Stimulated activated CD8-positive, alpha-beta memory T cell treated with anti-CD3 and anti-CD28 coated beads, Interleukin-15, amount 100 ng/mL, for 24 hours (primary cell): ENCODE data around the gene MFSD12.
"Not testable (repeated sequence)": the region's sequence is repeated elsewhere in the genome, so short reads cannot be mapped to it uniquely, and the experiment has no call there.

Source experiments
- DNase-seq: peaks from one replicate; pipeline ENCODE4 v3.0.0-alpha.2; 2020; ENCODE audit warnings: low read depth

MFSD12 gene

DNA sequence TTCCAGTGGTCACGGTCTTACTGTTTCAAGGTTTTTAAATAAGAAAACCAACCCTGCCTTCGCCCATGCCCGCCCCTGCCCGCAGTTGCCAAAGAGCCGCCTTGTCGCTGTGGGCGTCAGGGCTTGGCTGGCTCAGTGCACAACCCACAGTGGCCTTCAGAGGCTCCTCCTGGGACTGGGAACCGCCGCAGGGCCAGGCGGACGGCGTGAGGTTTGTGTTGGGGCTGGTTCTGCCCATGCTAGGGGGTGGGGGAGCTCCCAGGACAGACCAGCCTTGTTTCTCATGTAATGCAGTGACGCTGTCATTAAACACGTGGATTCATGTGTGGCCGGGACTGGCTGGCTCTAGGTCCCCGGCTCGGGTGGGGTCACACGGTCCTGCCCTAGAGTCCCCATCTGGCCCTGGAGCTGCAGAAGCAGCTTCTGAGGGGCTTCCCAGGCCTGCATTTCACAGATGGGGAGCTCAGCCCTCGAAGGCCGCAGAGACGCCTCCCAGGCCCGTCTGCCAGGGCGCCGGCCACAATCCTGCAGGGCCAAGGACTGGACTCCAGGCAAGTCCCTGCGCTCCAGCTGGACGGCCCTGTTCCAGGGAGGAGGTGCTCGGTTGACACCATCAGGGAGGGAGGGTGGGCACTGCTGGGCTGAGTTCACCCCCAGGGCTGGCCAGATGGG is 20.8 kb downstream of the MFSD12 start:
- DNase-seq, result no peak

GRCh38 chr19:3535981-3536380 is 21.4 kb downstream of the MFSD12 start:
- no peak for DNase-seq

DNA sequence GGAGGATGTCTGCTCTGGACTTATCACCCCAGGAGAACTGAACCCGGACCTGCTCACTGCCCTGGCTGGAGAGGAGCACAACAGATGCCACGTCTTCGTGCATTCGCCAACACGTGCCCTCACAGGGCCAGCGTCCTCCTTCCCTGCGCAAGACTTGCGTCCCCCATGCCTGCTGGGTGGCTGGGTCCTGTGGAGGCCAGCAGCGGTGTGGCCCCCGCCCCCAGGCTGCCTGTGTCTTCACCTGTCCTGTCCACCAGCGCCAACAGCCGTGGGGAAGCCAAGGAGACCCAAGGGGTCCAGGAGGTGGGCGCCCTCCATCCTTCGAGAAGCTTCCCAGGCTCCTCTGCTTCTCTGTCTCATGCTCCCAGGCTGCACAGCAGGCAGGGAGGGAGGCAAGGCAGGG is 21.8 kb downstream of the MFSD12 start:
- DNase-seq, result no peak

GRCh38 chr19:3535235-3535535 is 22.2 kb downstream of the MFSD12 start:
- no peak for DNase-seq

GRCh38 chr19:3534375-3535234 is 22.8 kb downstream of the MFSD12 start:
- DNase-seq, result no peak

DNA sequence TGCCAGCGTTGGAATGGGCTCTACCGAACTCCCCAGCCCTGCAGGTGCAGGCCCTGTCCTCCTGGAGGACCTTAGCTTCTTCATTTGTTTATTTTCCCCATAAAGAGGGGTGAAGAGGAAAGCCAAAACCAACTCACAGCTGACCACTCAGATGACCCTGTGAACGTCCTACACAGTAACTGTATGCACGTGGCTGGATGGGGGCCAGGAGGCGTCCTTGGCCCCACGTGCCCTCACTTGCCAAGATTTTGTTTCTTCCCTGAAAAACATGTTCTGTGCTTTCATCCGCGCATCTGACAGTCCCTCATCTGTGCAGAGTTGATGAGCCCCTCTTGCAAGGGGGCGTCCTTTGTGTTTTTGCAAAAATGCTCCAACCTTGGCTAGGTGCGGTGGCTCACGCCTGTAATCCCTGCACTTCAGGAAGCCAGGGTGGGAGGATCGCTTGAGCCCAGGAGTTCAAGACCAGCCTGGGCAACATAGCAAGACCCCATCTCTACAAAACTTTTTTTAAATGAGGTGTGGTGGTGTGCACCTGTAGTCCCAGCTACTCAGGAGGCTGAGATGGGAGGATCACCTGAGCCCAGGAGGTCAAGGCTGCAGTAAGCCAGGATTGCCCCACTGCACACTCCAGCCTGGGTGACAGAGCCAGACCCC is 23.7 kb downstream of the MFSD12 start:
- DNase-seq, result no peak

GRCh38 chr19:3533033-3533432 is 24.4 kb downstream of the MFSD12 start:
- DNase-seq, result no peak

DNA sequence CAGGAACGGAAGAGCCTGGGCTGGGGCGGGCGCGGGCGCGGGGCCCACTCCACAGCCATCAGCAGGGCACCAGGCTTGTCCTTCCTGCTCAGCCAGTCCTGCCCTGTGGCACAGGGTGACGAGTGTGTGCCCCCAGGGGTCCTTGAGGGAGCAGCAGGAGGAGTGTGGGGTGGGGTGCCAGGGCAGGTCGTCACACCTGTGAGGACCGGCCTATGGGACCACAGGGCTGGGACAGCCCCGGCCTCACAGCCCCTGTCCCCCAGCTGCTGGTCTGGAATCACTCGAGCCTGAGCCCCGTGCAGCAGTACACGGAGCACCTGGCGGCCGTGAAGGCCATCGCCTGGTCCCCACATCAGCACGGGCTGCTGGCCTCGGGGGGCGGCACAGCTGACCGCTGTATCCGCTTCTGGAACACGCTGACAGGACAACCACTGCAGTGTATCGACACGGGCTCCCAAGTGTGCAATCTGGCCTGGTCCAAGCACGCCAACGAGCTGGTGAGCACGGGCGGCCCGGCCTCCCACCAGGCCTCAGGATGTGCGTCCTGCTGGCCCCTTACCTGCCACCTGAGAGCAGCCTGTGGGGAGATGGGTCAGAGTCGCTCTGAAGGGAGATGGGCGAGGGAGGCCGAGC is 25.1 kb downstream of the MFSD12 start:
- no peak for DNase-seq

GRCh38 chr19:3531716-3532115 is 25.7 kb downstream of the MFSD12 start:
- no peak for DNase-seq

- DNase-seq, result no peak
Measured at GRCh38 chr19:3530389-3530788, 27.0 kb downstream of the MFSD12 start.

DNA sequence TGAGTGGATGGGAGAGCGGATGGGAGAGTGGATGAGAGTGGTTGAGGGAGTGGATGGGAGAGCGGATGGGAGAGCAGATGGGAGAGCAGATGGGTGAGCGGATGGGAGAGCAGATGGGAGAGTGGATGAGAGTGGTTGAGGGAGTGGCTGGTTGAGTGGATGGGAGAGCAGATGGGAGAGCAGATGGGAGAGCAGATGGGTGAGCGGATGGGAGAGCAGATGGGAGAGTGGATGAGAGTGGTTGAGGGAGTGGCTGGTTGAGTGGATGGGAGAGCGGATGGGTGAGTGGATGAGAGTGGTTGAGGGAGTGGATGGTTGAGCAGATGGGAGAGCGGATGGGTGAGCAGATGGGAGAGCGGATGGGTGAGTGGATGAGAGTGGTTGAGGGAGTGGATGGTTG is 28.1 kb downstream of the MFSD12 start:
- not testable (repeated sequence) for DNase-seq

DNA sequence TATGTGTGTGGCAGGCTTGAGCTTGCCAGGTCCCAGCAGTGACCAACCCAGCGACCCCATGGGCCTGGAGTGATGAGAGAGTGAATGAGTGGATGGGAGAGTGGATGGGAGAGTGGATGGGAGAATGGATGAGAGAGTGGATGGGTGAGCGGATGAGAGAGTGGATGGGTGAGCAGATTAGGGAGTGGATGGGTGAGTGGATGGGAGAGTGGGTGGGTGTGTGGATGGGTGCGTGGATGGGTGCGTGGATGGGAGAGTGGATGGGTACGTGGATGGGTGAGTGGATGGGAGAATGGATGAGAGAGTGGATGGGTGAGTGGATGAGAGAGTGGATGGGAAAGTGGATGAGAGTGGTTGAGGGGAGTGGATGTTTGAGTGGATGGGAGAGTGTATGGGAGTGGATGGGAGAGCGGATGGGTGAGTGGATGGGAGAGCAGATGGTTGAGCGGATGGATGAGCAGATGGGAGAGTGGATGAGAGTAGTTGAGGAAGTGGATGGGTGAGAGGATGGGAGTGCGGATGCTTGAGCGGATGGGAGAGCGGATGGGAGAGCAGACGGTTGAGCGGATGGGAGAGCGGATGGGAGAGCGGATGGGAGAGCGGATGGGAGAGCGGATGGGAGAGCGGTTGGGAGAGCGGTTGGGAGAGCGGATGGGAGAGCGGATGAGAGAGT is 28.7 kb downstream of the MFSD12 start:
- DNase-seq, result no peak

DNA sequence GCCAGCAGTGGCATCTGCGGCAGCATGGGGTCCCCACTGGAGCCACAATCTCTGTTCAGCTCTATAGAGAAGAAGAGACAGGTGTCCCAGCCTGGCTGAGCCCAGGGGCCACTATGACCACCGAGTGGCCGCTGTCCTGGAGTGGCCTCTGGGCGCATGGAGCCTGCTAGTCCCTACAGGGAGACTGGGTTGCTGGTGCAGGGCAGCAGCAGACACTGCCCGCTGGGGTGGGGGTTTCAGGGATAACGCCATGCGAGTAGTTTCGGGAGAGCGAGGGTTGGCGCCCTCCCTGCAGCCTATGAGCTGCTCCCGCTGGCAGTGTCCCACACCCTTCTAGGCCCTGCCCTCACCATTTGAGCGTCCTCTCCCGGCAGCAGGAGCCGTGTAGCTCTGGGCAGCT is 29.3 kb downstream of the MFSD12 start:
- DNase-seq, result no peak

DNA sequence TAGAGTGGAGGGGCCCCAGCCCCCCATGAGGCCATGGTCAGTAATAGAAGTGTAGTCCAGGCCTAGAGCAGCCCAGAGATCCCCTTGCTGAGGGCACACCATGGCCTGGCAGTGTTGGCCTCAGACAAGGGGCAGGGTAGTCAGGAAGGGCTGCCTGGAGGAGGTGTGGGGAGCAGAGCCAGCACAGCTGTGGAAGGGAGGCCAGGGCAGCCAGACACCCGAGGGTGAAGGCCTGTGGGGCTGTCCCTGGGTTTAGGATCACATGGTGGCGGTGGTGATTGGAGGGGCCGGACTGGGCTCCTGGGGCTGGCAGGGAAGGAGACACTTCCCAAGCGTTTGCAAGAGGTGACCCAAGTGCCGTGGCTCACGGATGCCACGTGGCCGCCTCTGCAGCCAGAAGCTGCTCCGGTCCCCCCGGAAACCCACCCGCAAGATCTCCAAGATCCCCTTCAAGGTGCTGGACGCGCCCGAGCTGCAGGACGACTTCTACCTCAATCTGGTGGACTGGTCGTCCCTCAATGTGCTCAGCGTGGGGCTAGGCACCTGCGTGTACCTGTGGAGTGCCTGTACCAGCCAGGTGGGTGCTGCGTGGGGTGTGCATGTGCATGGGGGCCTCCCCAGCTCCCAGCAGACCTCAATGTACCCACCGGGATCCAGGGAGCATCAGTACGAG is 30.0 kb downstream of the MFSD12 start:
- DNase-seq, result no peak

DNA sequence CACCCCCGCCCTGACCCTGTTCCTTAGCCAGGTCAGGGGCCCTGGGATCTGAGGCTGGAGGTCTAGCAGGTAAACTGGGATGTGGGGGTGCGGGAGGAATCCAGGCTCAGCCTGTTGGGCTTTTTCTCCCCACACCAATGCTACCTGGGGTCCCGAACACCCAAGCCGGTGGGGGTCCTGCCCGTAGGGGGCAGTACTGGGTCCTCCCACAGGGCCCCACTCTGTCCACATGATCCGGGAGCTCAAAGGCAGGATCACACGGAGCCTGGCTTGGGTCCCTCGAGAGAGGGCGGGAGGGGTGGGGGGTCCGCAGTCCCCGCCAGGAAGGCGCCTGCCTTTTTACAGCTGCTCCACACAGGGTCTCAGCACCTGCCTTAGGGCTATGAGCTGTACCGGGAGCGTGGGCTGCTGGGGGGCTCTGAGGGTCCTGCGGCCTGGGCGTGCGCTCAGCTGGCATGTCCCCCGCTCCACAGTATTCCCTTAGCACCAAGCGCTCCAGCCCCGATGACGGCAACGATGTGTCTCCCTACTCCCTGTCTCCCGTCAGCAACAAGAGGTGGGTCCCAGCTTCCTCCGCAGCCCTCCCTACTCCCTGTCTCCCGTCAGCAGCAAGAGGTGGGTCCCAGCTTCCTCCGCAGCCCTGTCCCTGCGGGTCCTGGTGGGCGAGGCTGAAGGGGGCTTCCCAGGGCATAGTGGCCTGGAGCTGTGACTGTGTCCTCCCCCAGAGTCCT is 30.7 kb downstream of the MFSD12 start:
- no peak for DNase-seq

GRCh38 chr19:3524904-3525451 is 32.4 kb downstream of the MFSD12 start:
- no peak for DNase-seq

DNA sequence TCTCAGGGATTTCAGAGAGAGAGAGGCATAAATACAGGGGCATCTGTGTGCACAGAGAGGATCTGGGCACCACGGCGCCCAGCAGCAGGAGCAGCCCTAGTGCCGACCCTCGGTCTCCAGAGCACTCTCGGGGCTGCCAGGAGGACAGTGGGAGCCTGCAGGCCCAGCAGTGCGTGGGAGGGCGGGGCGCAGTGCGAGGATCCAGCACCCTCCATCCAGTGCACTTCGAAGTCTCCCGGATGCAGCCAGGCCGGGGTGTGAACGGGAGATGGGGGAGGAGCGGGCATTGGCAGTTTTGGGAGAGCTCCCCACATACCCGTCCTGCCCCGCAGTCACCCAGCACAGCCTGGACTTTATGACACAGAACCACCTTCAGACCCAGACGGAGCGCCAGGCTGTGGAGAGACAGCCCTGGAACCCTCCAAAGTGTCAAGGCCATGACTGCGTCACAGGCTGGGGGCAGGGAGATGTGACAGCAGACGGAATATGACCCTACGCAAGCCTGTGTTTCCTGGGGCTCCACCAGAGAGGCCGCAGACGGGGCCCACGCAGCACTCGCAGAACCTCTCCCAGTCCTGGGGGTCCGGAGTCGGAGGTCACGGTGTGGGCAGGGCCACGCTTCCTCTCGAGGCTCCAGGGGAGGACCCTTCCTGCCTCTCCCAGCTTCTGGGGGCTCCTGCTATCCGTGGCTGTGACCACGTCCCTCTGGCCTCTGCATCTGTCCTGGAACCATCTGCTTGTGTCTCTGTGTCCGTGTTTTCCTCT is 33.1 kb downstream of the MFSD12 start:
- DNase-seq, result no peak

- no peak for DNase-seq
Measured at GRCh38 chr19:3523361-3524077, 33.9 kb downstream of the MFSD12 start.
